Activated CD4-positive, alpha-beta T cell treated with anti-CD3 and anti-CD28 coated beads, Interleukin-2, amount 10 ng/mL, durations not matched to agents 7 days and 5 days (primary cell): Measurements from ENCODE around the gene MYO1F. TPM values are rescaled to one million over a fixed set of nuclear protein-coding genes. Genes with fewer than 3 reads are reported as not detected.
"Not testable (repeated sequence)": the region's sequence is repeated elsewhere in the genome, so short reads cannot be mapped to it uniquely, and the experiment has no call there.

Source experiments
- CTCF ChIA-PET: fragments of 350-600 bp; sonication (Branson Sonifier 250); formaldehyde crosslinking; loops from one replicate; lab custom pipeline; 2021; ENCODE audit warnings: antibody characterized with exemption; lab: Charles Lee
- POLR2A ChIA-PET: fragments of 350-600 bp; sonication (Branson Sonifier 250); formaldehyde crosslinking; loops from one replicate; lab custom pipeline; 2021; ENCODE audit warnings: antibody characterized with exemption; lab: Charles Lee
- DNase-seq: peaks from one replicate; pipeline ENCODE4 v3.0.0-alpha.2; 2020
- H3K27ac Mint-ChIP-seq: one replicate; pipeline ENCODE4 v1.8.0; 2021; ENCODE audit warnings: mild to moderate bottlenecking, moderate library complexity, mixed read lengths
- H3K27me3 Mint-ChIP-seq: one replicate; pipeline ENCODE4 v1.8.0; 2021; ENCODE audit warnings: mixed read lengths
- H3K36me3 Mint-ChIP-seq: one replicate; pipeline ENCODE4 v1.8.0; 2021; ENCODE audit warnings: low read depth, mixed read lengths
- H3K4me1 Mint-ChIP-seq: one replicate; pipeline ENCODE4 v1.8.0; 2021; ENCODE audit warnings: mixed read lengths
- H3K4me3 Mint-ChIP-seq: one replicate; pipeline ENCODE4 v1.8.0; 2021; ENCODE audit warnings: mild to moderate bottlenecking, moderate library complexity, mixed read lengths
- H3K9me3 Mint-ChIP-seq: one replicate; pipeline ENCODE4 v1.8.0; 2021; ENCODE audit warnings: mixed read lengths
- total RNA-seq, 2 experiments: library from RNA; stranded (reverse); gene quantifications; one replicate each; pipeline ENCODE4 v1.2.3, GENCODE V29; 2021

MYO1F gene
- 100 to 1,000 TPM; 359 to 366 TPM for total RNA-seq

- ChIA-PET CTCF (interaction anchor here (0.8 to 6.1 kb wide), 9 partner anchors 7 to 222 kb away, joined by 3 to 70 read pairs (median 3); partner anchors contain the start of gene ZNF414), POLR2A (interaction anchor here (0.7 to 2.1 kb wide), 2 partner anchors 64 to 214 kb away, joined by 3 to 5 read pairs; partner anchors contain the start of genes ANGPTL4 and ZNF414)
- Mint-ChIP-seq H3K4me1 (peaks cover 68% of the 10 kb centered on the region), H3K27ac (peak within 1 kb of the TSS; percentile 88), H3K36me3 (peaks cover 47% of the 10 kb centered on the region), H3K9me3 (peaks cover 9% of the 10 kb centered on the region), H3K4me3 (peak within 1 kb of the TSS; percentile 93), H3K27me3 (peaks cover 3% of the 10 kb centered on the region)
- peak; percentile 29 for DNase-seq
These were observed at the start of gene MYO1F for GRCh38 chr19:8577247-8577646. Gene MYO1F, minus strand, starts transcription at chr19:8577442. Its CDS starts 133 bp downstream, at chr19:8577309.

- ChIA-PET CTCF (interaction anchor here (0.7 kb wide), 1 partner anchor 272 kb away, joined by 3 read pairs; no protein-coding TSS in a partner anchor), POLR2A (no interaction called here)
- H3K36me3 Mint-ChIP-seq = no peaks in the 10 kb centered on the region
- no peak for DNase-seq
- no peaks in the 10 kb centered on the region for H3K4me1 Mint-ChIP-seq
- no peak overlapping the region for H3K27ac Mint-ChIP-seq
- H3K9me3 Mint-ChIP-seq = no peaks in the 10 kb centered on the region
- H3K27me3 Mint-ChIP-seq = no peaks in the 10 kb centered on the region
- no peak overlapping the region for H3K4me3 Mint-ChIP-seq
These were observed 49.6 kb upstream of the MYO1F start for GRCh38 chr19:8626842-8627241.

- H3K36me3 Mint-ChIP-seq, H3K4me1 Mint-ChIP-seq, CTCF ChIA-PET: not testable (repeated sequence)
These were observed 45.6 kb upstream of the MYO1F start for GRCh38 chr19:8622886-8623285.

GRCh38 chr19:8618751-8619150 is 41.5 kb upstream of the MYO1F start:
- H3K27me3 Mint-ChIP-seq = peaks cover 6% of the 10 kb centered on the region
- CTCF ChIA-PET = interaction anchor here (0.6 kb wide), 1 partner anchor 387 kb away, joined by 6 read pairs; no protein-coding TSS in a partner anchor
- no peak overlapping the region for H3K27ac Mint-ChIP-seq

More at GRCh38 chr19:8622886-8623285, 45.6 kb upstream of the MYO1F start:
- H3K27ac Mint-ChIP-seq, DNase-seq, H3K4me3 Mint-ChIP-seq, H3K9me3 Mint-ChIP-seq, POLR2A ChIA-PET, H3K27me3 Mint-ChIP-seq: not testable (repeated sequence)

GRCh38 chr19:8617984-8618383 is 40.7 kb upstream of the MYO1F start:
- CTCF ChIA-PET = interaction anchor here (0.7 kb wide), 1 partner anchor 810 kb away, joined by 4 read pairs; no protein-coding TSS in a partner anchor
- no peak overlapping the region for H3K4me3 Mint-ChIP-seq
- no peak for DNase-seq
- POLR2A ChIA-PET = no interaction called here
- H3K36me3 Mint-ChIP-seq = no peaks in the 10 kb centered on the region
- H3K27ac Mint-ChIP-seq = no peak overlapping the region
- peaks cover 6% of the 10 kb centered on the region for H3K27me3 Mint-ChIP-seq
- peaks cover 2% of the 10 kb centered on the region for H3K4me1 Mint-ChIP-seq
- no peaks in the 10 kb centered on the region for H3K9me3 Mint-ChIP-seq

More at GRCh38 chr19:8618751-8619150, 41.5 kb upstream of the MYO1F start:
- DNase-seq = no peak
- Mint-ChIP-seq H3K36me3 (no peaks in the 10 kb centered on the region), H3K4me1 (peaks cover 2% of the 10 kb centered on the region), H3K9me3 (no peaks in the 10 kb centered on the region), H3K4me3 (no peak overlapping the region)
- POLR2A ChIA-PET = no interaction called here

GRCh38 chr19:8617325-8617724 is 40.1 kb upstream of the MYO1F start:
- POLR2A ChIA-PET, CTCF ChIA-PET, H3K27me3 Mint-ChIP-seq, DNase-seq, H3K4me3 Mint-ChIP-seq, H3K27ac Mint-ChIP-seq, H3K9me3 Mint-ChIP-seq, H3K4me1 Mint-ChIP-seq, H3K36me3 Mint-ChIP-seq: not testable (repeated sequence)

- peaks cover 6% of the 10 kb centered on the region for H3K4me1 Mint-ChIP-seq
- H3K36me3 Mint-ChIP-seq = no peaks in the 10 kb centered on the region
- DNase-seq = no peak
- POLR2A ChIA-PET = no interaction called here
- no peak overlapping the region for H3K27ac Mint-ChIP-seq
- peaks cover 6% of the 10 kb centered on the region for H3K27me3 Mint-ChIP-seq
- CTCF ChIA-PET = interaction anchor here (1.2 kb wide), 1 partner anchor 77 kb away, joined by 4 read pairs; no protein-coding TSS in a partner anchor
- H3K9me3 Mint-ChIP-seq = no peaks in the 10 kb centered on the region
- H3K4me3 Mint-ChIP-seq = no peak overlapping the region
These were observed 39.6 kb upstream of the MYO1F start for GRCh38 chr19:8616861-8617260.

GRCh38 chr19:8615813-8616596 is 38.8 kb upstream of the MYO1F start:
- Mint-ChIP-seq H3K27me3 (peaks cover 6% of the 10 kb centered on the region), H3K4me3 (no peak overlapping the region)
- CTCF ChIA-PET = interaction anchor here (0.5 to 1.7 kb wide), 7 partner anchors 10 to 135 kb away, joined by 3 to 5 read pairs (median 4); no protein-coding TSS in a partner anchor

GRCh38 chr19:8615024-8615423 is 37.8 kb upstream of the MYO1F start:
- H3K9me3 Mint-ChIP-seq = no peaks in the 10 kb centered on the region
- H3K36me3 Mint-ChIP-seq = no peaks in the 10 kb centered on the region
- H3K27ac Mint-ChIP-seq = no peak overlapping the region
- CTCF ChIA-PET = interaction anchor here (0.5 to 1.7 kb wide), 5 partner anchors 9 to 233 kb away, joined by 3 to 7 read pairs (median 4); no protein-coding TSS in a partner anchor
- peaks cover 13% of the 10 kb centered on the region for H3K4me1 Mint-ChIP-seq
- POLR2A ChIA-PET = no interaction called here
- H3K27me3 Mint-ChIP-seq = peaks cover 9% of the 10 kb centered on the region
- H3K4me3 Mint-ChIP-seq = no peak overlapping the region
- no peak for DNase-seq

More at GRCh38 chr19:8615813-8616596, 38.8 kb upstream of the MYO1F start:
- H3K4me1 Mint-ChIP-seq = peaks cover 10% of the 10 kb centered on the region
- H3K27ac Mint-ChIP-seq = no peak overlapping the region
- POLR2A ChIA-PET = no interaction called here
- peak; percentile 72 for DNase-seq
- H3K9me3 Mint-ChIP-seq = no peaks in the 10 kb centered on the region
- H3K36me3 Mint-ChIP-seq = no peaks in the 10 kb centered on the region

GRCh38 chr19:8614455-8614854 is 37.2 kb upstream of the MYO1F start:
- CTCF ChIA-PET = interaction anchor here (0.7 to 0.8 kb wide), 2 partner anchors 32 to 80 kb away, joined by 3 to 4 read pairs; no protein-coding TSS in a partner anchor
- no peak for DNase-seq
- POLR2A ChIA-PET = no interaction called here
- Mint-ChIP-seq H3K27ac (no peak overlapping the region), H3K9me3 (no peaks in the 10 kb centered on the region), H3K36me3 (no peaks in the 10 kb centered on the region), H3K4me3 (no peak overlapping the region), H3K27me3 (peaks cover 13% of the 10 kb centered on the region), H3K4me1 (peaks cover 18% of the 10 kb centered on the region)

GRCh38 chr19:8612807-8613171 is 35.5 kb upstream of the MYO1F start:
- peaks cover 16% of the 10 kb centered on the region for H3K27me3 Mint-ChIP-seq
- DNase-seq = no peak
- H3K27ac Mint-ChIP-seq = no peak overlapping the region
- ChIA-PET POLR2A (no interaction called here), CTCF (no interaction called here)
- H3K4me3 Mint-ChIP-seq = no peak overlapping the region
- H3K9me3 Mint-ChIP-seq = no peaks in the 10 kb centered on the region
- H3K36me3 Mint-ChIP-seq = peaks cover 2% of the 10 kb centered on the region
- peaks cover 22% of the 10 kb centered on the region for H3K4me1 Mint-ChIP-seq

GRCh38 chr19:8611877-8612806 is 34.9 kb upstream of the MYO1F start:
- H3K27me3 Mint-ChIP-seq = peaks cover 16% of the 10 kb centered on the region

More at GRCh38 chr19:8611877-8612806, 34.9 kb upstream of the MYO1F start:
- no peaks in the 10 kb centered on the region for H3K9me3 Mint-ChIP-seq
- no peak for DNase-seq
- ChIA-PET POLR2A (no interaction called here), CTCF (interaction anchor here (0.6 to 1.1 kb wide), 2 partner anchors 41 to 1039 kb away, joined by 3 read pairs; no protein-coding TSS in a partner anchor)
- peaks cover 22% of the 10 kb centered on the region for H3K4me1 Mint-ChIP-seq
- peak overlapping the region; percentile 27 for H3K4me3 Mint-ChIP-seq
- peaks cover 2% of the 10 kb centered on the region for H3K36me3 Mint-ChIP-seq
- no peak overlapping the region for H3K27ac Mint-ChIP-seq
